HepG2 (cell line): ENCODE results near the gene GUK1. TPM values are rescaled to one million over a fixed set of nuclear protein-coding genes. Genes with fewer than 3 reads are reported as not detected.
A peak's percentile ranks its signal among the peaks of the same experiment; 100 is the strongest.

Experiments used
- ATAC-seq: fragments of 200-7000 bp; cut with Tn5 transposase; 3 replicates; pipeline ENCODE4 v1.9.1; 2020; ENCODE audit warnings: mild to moderate bottlenecking, moderate library complexity
- BruUV-seq: library from RNA; stranded (reverse); fragments of 400-500 nt; replicated peaks from 2 replicates; lab custom pipeline; 2021; lab: Mats Ljungman, UMichigan
- CTCF ChIA-PET: fragments of 300-600 bp; formaldehyde crosslinking; extraction: SDS; loops from one replicate; lab custom pipeline; 2021; ENCODE audit warnings: low total read pairs, inconsistent platforms, low intra/inter-chr PET ratio; lab: Yijun Ruan, JAX
- POLR2A ChIA-PET: fragments of 350-600 bp; sonication (Branson Sonifier 250); formaldehyde crosslinking; loops from one replicate; lab custom pipeline; 2020; ENCODE audit warnings: antibody characterized with exemption, inconsistent platforms; lab: Yijun Ruan, JAX
- DNase-seq: peaks from one replicate; pipeline ENCODE4 v3.0.0-alpha.2; 2015; ENCODE audit warnings: low spot score
- FAIRE-seq: peaks from 3 replicates; lab custom pipeline; 2011; peaks lifted over from hg19 to GRCh38; lab: Jason Lieb, UNC
- H2AFZ ChIP-seq: one replicate; pipeline ENCODE4 v1.6.1; 2011; ENCODE audit warnings: low read length, inconsistent platforms
- H3K27ac ChIP-seq: fragments of 300-600 bp; 3 replicates; pipeline ENCODE4 v1.8.0; 2011; ENCODE audit warnings: mixed run types, mild to moderate bottlenecking, mixed read lengths, low read length, inconsistent platforms; ENCODE audit not compliant: insufficient read depth; ENCODE audit errors: extremely low read length
- H3K27me3 ChIP-seq, 2 experiments: fragments of 200-600 bp in 1 of 2; 2 replicates in 1 of 2; 3 replicates in 1 of 2; pipeline versions ENCODE4 v1.6.0 to v1.8.0; 2011; ENCODE audit warnings: low read length in 2 of 2, mild to moderate bottlenecking in 2 of 2, moderate library complexity in 2 of 2, inconsistent platforms in 1 of 2; ENCODE audit not compliant: insufficient read depth in 2 of 2, control insufficient read depth in 1 of 2
- H3K36me3 ChIP-seq, 2 experiments: fragments of 200-600 bp in 1 of 2; replicated peaks in 1 of 2; 2 replicates in 1 of 2; 3 replicates in 1 of 2; pipeline versions ENCODE4 v1.5.1 to v1.8.0; 2011; ENCODE audit warnings: low read length in 2 of 2, inconsistent platforms in 1 of 2; ENCODE audit not compliant: insufficient read depth in 2 of 2, control insufficient read depth in 1 of 2
- H3K4me1 ChIP-seq: 2 replicates; pipeline ENCODE4 v1.5.1; 2012; ENCODE audit warnings: low read length, inconsistent platforms; ENCODE audit not compliant: insufficient read depth
- H3K4me2 ChIP-seq: 2 replicates; pipeline ENCODE4 v1.6.0; 2011; ENCODE audit warnings: low read depth, low read length, inconsistent platforms
- H3K4me3 ChIP-seq, 3 experiments: fragments of 200-600 bp in 1 of 3; sonication (generic), shearing (Covaris generic) in 1 of 3; replicated peaks in 1 of 3; 2 replicates each; pipeline ENCODE4 v1.5.1; 2011 to 2016; ENCODE audit warnings: low read length in 3 of 3, inconsistent platforms in 2 of 3, low read depth in 2 of 3, mild to moderate bottlenecking in 2 of 3, control low read depth in 1 of 3, mixed read lengths in 1 of 3; ENCODE audit not compliant: insufficient read depth in 1 of 3
- H3K79me2 ChIP-seq: one replicate; pipeline ENCODE4 v1.6.1; 2011; ENCODE audit warnings: low read length, inconsistent platforms; ENCODE audit not compliant: insufficient read depth
- H3K9ac ChIP-seq: 2 replicates; pipeline ENCODE4 v1.6.0; 2011; ENCODE audit warnings: mild to moderate bottlenecking, low read depth, low read length, inconsistent platforms; ENCODE audit not compliant: insufficient read depth
- H3K9me3 ChIP-seq: 2 replicates; pipeline ENCODE4 v1.5.1; 2012; ENCODE audit warnings: mild to moderate bottlenecking, low read length
- H4K20me1 ChIP-seq: 2 replicates; pipeline ENCODE4 v1.6.0; 2011; ENCODE audit warnings: inconsistent platforms, mild to moderate bottlenecking, low read length, moderate library complexity; ENCODE audit not compliant: insufficient read depth
- AGO2 ChIP-seq: fragments of 200-400 bp; formaldehyde crosslinking; optimal IDR thresholded peaks from 2 replicates; pipeline ENCODE3; 2017; ENCODE audit warnings: mild to moderate bottlenecking, low read depth, low read length, moderate library complexity
- DNMT3B ChIP-seq: conservative IDR thresholded peaks from 2 replicates; pipeline ENCODE4 v1.6.1; 2016; ENCODE audit warnings: missing biosample characterization, control low read depth
- TMF1 ChIP-seq: sonication (generic); formaldehyde crosslinking; IDR thresholded peaks from 2 replicates; pipeline ENCODE4 v1.8.1; 2022; ENCODE audit warnings: low read depth, missing genetic modification reagents
- ZNF296 ChIP-seq: sonication (generic); formaldehyde crosslinking; conservative IDR thresholded peaks from 2 replicates; pipeline ENCODE4 v1.5.0; 2020; ENCODE audit warnings: mild to moderate bottlenecking, missing genetic modification reagents
- ZNF33A ChIP-seq: sonication (generic); formaldehyde crosslinking; IDR thresholded peaks from 2 replicates; pipeline ENCODE4 v1.5.1; 2020; ENCODE audit warnings: missing genetic modification reagents, mild to moderate bottlenecking, moderate library complexity, borderline replicate concordance
- ZNF737 ChIP-seq: sonication (generic); formaldehyde crosslinking; IDR thresholded peaks from 2 replicates; pipeline ENCODE4 v1.5.0; 2020; ENCODE audit warnings: missing genetic modification reagents, mild to moderate bottlenecking, borderline replicate concordance
- WGBS: methylation state at CpG from one replicate; pipeline ENCODE4 v1.1.6; 2017; ENCODE audit warnings: low lambda C conversion rate; 5-methylcytosine and 5-hydroxymethylcytosine counted together
- in situ Hi-C: cut with HindIII; loops from 2 replicates; pipeline ENCODE4 v1.10.0; 2017; ENCODE audit warnings: low pct_unique_long_range_greater_than_20kb; ENCODE audit not compliant: extremely low pct_ligation_motif_present
- intact Hi-C: fragments of 100-400 bp; cut with micrococcal nuclease; formaldehyde crosslinking; loops from one replicate; pipeline ENCODE4 v1.10.0; 2022; ENCODE audit not compliant: unreplicated experiment
- polyA plus RNA-seq, 8 experiments: library from polyadenylated mRNA; depleted of rRNA in 3 of 8; stranded (reverse) in 7 of 8; unstranded in 1 of 8; fragments of >200 nt; fragmentation: Illumina TruSeq in 4 of 8; extraction: Trizol in 4 of 8; gene quantifications; 2 replicates each; pipeline versions ENCODE4 v1.2.1 to v1.2.3, GENCODE V29; 2011 to 2016; ENCODE audit warnings: low read depth in 4 of 8, missing spikeins in 1 of 8, mixed read lengths in 1 of 8; ENCODE audit not compliant: insufficient read depth in 1 of 8
- total RNA-seq, 5 experiments: library from RNA; depleted of rRNA; stranded (reverse); fragments of >200 nt; fragmentation: Illumina TruSeq; extraction: Trizol; gene quantifications; 2 replicates each; pipeline ENCODE4 v1.2.3, GENCODE V29; 2016; ENCODE audit warnings: low read depth in 1 of 5
- TF ChIP-seq, protein P1 (sequence below): sonication (generic); formaldehyde crosslinking; IDR thresholded peaks from 2 replicates; pipeline ENCODE4 v1.4.0; 2020; ENCODE audit warnings: missing genetic modification reagents, mild to moderate bottlenecking, borderline replicate concordance

GUK1 gene
- total and polyA plus RNA-seq, 2 of the 13 experiments (the other 11 are each of a cell fraction or from before 2014, with no cell fraction given) = 116 to 154 TPM

DNA sequence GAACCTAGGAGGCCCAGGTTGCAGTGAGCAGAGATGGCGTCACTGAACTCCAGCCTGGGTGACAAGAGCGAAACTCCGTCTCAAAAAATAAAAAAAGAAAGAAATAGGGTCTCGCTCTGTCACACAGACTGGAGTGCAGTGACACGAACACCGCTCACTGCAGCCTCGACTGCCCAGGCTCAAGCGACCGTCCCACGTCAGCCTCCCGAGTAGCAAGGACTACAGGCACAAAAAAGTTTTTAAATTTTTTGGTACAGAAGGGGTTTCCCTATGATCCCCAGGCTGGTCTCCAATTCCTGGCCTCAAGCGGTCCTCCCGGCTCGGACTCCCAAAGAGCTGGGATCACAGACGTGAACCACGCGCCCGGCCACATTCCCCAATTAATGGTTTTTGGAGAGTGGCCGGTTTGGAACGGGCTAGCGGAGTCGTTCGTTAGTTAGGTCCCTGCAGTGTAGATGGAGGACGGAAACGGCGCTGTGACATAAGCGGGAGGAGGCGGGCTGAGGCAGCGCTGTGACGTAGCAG is 611 bp upstream of the GUK1 start (continued):
- TF ChIP-seq, protein P1, sequence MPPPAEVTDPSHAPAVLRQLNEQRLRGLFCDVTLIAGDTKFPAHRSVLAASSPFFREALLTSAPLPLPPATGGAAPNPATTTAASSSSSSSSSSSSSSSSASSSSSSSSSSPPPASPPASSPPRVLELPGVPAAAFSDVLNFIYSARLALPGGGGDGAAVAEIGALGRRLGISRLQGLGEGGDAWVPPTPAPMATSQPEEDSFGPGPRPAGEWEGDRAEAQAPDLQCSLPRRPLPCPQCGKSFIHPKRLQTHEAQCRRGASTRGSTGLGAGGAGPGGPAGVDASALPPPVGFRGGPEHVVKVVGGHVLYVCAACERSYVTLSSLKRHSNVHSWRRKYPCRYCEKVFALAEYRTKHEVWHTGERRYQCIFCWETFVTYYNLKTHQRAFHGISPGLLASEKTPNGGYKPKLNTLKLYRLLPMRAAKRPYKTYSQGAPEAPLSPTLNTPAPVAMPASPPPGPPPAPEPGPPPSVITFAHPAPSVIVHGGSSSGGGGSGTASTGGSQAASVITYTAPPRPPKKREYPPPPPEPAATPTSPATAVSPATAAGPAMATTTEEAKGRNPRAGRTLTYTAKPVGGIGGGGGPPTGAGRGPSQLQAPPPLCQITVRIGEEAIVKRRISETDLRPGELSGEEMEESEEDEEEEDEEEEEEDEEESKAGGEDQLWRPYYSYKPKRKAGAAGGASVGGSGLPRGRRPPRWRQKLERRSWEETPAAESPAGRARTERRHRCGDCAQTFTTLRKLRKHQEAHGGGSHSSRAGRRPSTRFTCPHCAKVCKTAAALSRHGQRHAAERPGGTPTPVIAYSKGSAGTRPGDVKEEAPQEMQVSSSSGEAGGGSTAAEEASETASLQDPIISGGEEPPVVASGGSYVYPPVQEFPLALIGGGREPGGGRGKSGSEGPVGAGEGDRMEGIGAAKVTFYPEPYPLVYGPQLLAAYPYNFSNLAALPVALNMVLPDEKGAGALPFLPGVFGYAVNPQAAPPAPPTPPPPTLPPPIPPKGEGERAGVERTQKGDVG (CRISPR knock-in tag) = no peak
- TF ChIP-seq ZNF737 (CRISPR knock-in tag) = no peak

DNA sequence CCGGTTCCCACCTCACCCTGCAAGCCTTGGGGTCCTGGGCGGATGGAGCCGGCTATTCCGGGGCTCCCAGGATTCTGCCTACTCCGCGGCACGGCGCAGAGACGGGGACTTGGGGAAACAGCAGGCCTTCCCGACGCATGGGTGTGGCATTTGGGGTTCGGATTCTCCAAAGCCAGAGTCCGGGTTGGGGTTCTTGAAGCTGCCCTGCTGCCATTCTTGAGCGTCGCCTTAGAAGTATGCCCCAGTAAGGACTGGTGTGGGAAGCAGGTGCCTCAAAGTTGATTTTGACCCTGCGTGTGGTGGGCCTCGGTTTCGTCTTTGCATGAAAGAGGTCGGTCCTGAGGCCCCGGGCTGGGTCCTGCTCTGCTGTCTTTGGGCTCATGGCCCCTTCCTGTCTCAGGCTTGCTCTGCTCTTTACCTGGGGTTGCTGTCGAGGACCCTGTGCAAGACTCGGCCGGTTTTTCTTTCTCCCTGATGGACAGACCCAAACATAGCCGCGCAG is 696 bp downstream of the GUK1 start:
- CTCF ChIA-PET = interaction anchor here (0.7 kb wide), 1 partner anchor 25 kb away, joined by 3 read pairs; the partner anchor contains the start of gene IBA57
- no TSS peak for BruUV-seq

More for the DNA sequence above, 696 bp downstream of the GUK1 start:
- Histone ChIP-seq H3K4me3 (peak overlapping the region; percentile 94 to 98 (median 96)), H3K4me2 (peak overlapping the region; percentile 95), H3K27me3 (no peaks in the 10 kb centered on the region; a peak in 1 of 5 replicates), H2AFZ (no peak overlapping the region), H3K27ac (peak overlapping the region; percentile 75), H3K9me3 (no peaks in the 10 kb centered on the region), H3K36me3 (peaks cover 2 to 7% of the 10 kb centered on the region in 2 experiments; a peak in 4 of 5 replicates), H3K4me1 (peaks cover 42% of the 10 kb centered on the region), H3K79me2 (peaks cover 50% of the 10 kb centered on the region), H3K9ac (peak overlapping the region; percentile 97)
- WGBS = 8% methylated on average over 8 of the region's 25 CpGs
- DNase-seq = no peak
- in situ Hi-C loops (no loop called here), intact Hi-C loops (loop anchor here (1.0 to 2.0 kb wide), 2 partner anchors 9 to 30 kb away; no protein-coding TSS in a partner anchor)
- peak; percentile 2 for ATAC-seq
- POLR2A ChIA-PET = interaction anchor here (1.3 to 5.6 kb wide), 3 partner anchors 9 to 25 kb away, joined by 11 to 38 read pairs (median 11); partner anchors contain the start of genes GJC2 and IBA57
- no peak for FAIRE-seq
- TF ChIP-seq ZNF296 (0 out of 2 replicates have a peak, but pooled peaks have one; percentile 14), DNMT3B (CRISPR knock-in tag) (no peak), TMF1 (CRISPR knock-in tag) (no peak), AGO2 (peak; percentile 8), ZNF33A (CRISPR knock-in tag) (peak; percentile 48; the same call in 1 of the 2 replicates)
- TF ChIP-seq, all 625 proteins: peak for 3
- peaks cover 18% of the 10 kb centered on the region; the same call in 1 of the 2 replicates for H4K20me1 ChIP-seq
